Ectodermal cell (in vitro differentiated cells): ENCODE data around the gene PRKCA.

Source experiments
- H3K27ac ChIP-seq: 2 replicates; pipeline ENCODE4 v1.7.0; 2013; ENCODE audit warnings: mild to moderate bottlenecking, low read depth, low read length; ENCODE audit not compliant: insufficient read depth, poor library complexity, severe bottlenecking
- H3K27me3 ChIP-seq: 2 replicates; pipeline ENCODE4 v1.7.0; 2013; ENCODE audit warnings: mild to moderate bottlenecking, low read length; ENCODE audit not compliant: insufficient read depth, control insufficient read depth, poor library complexity, severe bottlenecking
- H3K36me3 ChIP-seq: one replicate; pipeline ENCODE4 v1.7.0; 2013; ENCODE audit warnings: low read length; ENCODE audit not compliant: control insufficient read depth, insufficient read depth
- H3K4me1 ChIP-seq: one replicate; pipeline ENCODE4 v1.7.0; 2013; ENCODE audit warnings: low read length; ENCODE audit not compliant: control insufficient read depth, insufficient read depth
- H3K4me3 ChIP-seq: 2 replicates; pipeline ENCODE4 v1.7.0; 2013; ENCODE audit warnings: low read depth, low read length, control low read depth; ENCODE audit not compliant: insufficient read depth
- H3K9me3 ChIP-seq: 2 replicates; pipeline ENCODE4 v1.7.0; 2013; ENCODE audit warnings: mild to moderate bottlenecking, low read length, moderate library complexity; ENCODE audit not compliant: control insufficient read depth
- WGBS, 2 experiments: methylation state at CpG; one replicate each; pipeline ENCODE4 v1.1.7; 2013; ENCODE audit warnings: missing lambda C conversion rate in 2 of 2; 5-methylcytosine and 5-hydroxymethylcytosine counted together

PRKCA gene

DNA sequence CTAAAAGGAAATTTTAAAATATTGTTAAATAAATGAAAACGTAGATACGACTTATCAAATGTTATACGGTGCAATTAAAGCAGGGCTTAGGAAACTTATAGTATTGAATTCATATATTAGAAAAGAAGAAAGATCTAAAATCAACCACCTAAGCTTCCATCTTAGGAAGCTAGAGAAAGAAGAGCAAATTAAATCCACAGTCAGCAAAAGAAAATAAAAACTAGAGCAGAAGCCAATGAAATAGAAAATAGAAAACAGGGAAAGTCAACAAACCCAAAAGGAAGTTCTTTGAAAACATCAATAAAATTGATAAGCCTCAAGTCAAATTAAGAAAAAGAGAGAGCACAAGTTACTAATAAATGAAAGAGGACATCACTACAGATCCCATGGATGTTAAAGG lies 457.9 kb downstream of the PRKCA start:
- Histone ChIP-seq H3K36me3 (no peaks in the 10 kb centered on the region), H3K27me3 (no peaks in the 10 kb centered on the region), H3K4me1 (no peaks in the 10 kb centered on the region), H3K9me3 (no peaks in the 10 kb centered on the region), H3K27ac (no peak overlapping the region), H3K4me3 (no peak overlapping the region)
- 100% methylated on average over 1 of the region's 3 CpGs; no CpG with 5 or more reads in 1 of the 2 experiments for WGBS, 2 experiments

DNA sequence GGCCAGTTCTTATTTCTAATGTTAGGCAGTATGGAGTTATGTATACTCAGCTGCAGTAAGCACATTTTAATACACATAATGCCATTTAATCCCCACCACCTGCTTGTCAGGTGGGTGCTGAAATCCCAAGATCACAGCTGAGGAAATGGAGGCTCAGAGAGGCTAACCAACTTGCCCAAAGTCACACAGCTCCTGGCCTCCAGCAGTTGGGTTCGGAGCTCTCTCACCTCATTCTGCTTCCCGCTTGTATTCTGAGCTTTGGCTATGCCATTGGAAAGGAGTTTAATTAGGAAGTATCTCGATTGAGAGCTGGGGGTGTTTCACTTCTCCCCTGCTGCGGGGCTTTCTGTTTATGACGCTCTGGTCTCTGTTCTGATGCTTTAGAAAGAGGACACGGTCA lies 459.9 kb downstream of the PRKCA start:
- WGBS, 2 experiments, result 95 to 96% methylated on average over 6 of the region's 6 CpGs
- no peaks in the 10 kb centered on the region for H3K27me3 ChIP-seq
- H3K36me3 ChIP-seq, result no peaks in the 10 kb centered on the region
- H3K4me3 ChIP-seq, result no peak overlapping the region
- no peaks in the 10 kb centered on the region for H3K9me3 ChIP-seq
- H3K4me1 ChIP-seq, result no peaks in the 10 kb centered on the region
- no peak overlapping the region for H3K27ac ChIP-seq

DNA sequence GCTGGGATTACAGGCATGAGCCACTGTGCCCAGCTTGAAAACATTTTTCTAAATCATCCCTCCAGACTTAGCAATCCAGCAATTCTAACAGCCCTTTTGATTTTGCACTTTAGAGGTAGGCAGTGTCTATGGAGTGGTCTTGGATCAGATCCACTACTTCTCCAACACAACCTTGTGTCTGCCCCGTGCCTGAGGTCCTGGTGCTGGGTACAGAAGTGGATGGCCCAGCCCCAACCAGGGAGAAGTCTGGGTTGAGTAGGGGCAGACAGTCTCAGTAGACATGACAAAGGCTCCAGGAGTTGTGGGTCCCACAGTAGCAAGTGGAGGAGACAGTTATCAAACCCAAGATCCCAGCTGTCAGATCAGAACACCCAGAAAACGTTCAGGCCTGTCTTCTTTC lies 460.6 kb downstream of the PRKCA start:
- no peaks in the 10 kb centered on the region for H3K27me3 ChIP-seq
- 89 to 91% methylated on average over 2 of the region's 2 CpGs for WGBS, 2 experiments
- no peak overlapping the region for H3K4me3 ChIP-seq
- H3K9me3 ChIP-seq, result no peaks in the 10 kb centered on the region
- no peaks in the 10 kb centered on the region for H3K36me3 ChIP-seq
- no peak overlapping the region for H3K27ac ChIP-seq
- no peaks in the 10 kb centered on the region for H3K4me1 ChIP-seq

DNA sequence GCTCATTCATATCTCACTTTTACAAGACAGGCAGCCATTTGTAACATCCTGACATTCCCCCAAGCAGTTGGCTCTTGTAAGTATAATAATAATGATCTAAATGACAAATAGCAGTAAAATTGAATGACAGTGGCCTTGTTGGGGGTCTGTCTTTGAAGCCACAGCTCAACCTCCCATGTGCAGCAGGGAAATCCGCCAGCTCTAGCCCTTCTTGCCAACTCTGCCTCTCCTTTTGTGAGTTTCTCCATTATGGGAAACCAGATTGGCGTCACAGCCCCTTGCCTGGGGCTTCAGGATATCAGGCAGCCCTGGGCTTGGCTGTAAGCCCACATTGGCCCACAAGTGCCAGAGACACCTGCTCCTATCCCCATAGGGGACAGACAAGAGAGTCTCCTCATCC lies 462.1 kb downstream of the PRKCA start:
- no peak overlapping the region for H3K4me3 ChIP-seq
- no peaks in the 10 kb centered on the region for H3K9me3 ChIP-seq
- 79 to 81% methylated on average over 2 of the region's 2 CpGs for WGBS, 2 experiments

DNA sequence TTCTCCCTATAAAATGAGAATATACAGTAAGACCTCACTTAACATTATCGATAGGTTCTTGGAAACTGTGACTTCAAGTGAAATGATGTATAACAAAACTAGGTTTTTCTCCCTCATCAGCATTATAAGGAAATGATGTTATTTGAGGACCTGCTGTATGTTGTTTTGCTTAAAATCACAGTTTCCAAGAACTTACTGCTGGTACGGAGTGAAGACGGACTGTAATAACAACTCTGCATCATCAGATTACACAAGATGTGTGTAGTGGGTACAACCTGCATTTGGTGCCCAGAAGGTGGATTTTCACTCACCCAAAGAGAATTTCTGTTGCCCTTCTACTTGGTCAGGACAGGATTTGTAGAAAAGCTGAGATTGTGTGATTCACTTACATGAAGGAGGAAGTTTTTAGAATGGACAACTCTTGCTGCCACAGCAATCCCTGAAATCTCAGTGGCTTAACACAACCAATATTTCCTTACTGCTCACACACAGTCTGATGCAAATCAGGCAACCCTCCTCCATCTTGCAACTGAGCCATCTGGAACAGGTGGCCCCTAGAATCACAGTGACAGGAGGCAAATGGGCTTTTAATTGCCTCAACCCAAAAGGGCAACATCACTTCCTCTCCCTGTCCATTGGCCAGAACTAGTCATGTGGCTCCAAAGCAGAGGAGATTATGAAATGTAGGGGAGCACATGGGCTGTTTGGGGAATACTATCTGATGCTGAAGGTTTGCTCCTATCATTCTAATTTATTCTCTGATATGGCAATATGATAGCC lies 464.9 kb downstream of the PRKCA start:
- WGBS, 2 experiments, result 92 to 97% methylated on average over 2 to 3 of the region's 3 CpGs
- H3K9me3 ChIP-seq, result no peaks in the 10 kb centered on the region
- H3K4me1 ChIP-seq, result no peaks in the 10 kb centered on the region
- no peak overlapping the region for H3K4me3 ChIP-seq
- H3K27me3 ChIP-seq, result no peaks in the 10 kb centered on the region
- H3K27ac ChIP-seq, result no peak overlapping the region
- H3K36me3 ChIP-seq, result no peaks in the 10 kb centered on the region

More for the DNA sequence above, 462.1 kb downstream of the PRKCA start:
- H3K27ac ChIP-seq, result no peak overlapping the region
- H3K36me3 ChIP-seq, result no peaks in the 10 kb centered on the region
- no peaks in the 10 kb centered on the region for H3K27me3 ChIP-seq
- H3K4me1 ChIP-seq, result no peaks in the 10 kb centered on the region

DNA sequence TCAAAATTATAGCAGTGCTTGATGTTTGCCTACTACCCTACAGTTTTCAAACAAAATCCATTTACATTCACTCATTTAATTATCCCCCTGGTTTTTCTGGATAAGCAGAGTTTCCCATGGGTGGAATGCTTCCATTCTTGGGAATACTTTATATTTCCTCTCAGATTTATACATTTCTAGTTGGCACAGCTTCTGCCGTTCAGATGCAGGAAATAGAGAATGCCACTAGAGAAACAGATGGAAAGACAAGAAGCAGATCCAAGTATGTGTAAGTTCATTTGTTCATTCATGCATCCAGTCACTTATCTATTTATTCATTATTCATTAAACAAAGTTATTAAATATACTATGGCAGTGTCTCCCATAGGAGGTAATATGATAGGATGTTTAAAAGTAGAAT lies 467.5 kb downstream of the PRKCA start:
- no peak overlapping the region for H3K4me3 ChIP-seq
- WGBS, 2 experiments, result 95 to 100% methylated on average over 1 of the region's 1 CpG
- no peaks in the 10 kb centered on the region for H3K36me3 ChIP-seq
- no peaks in the 10 kb centered on the region for H3K27me3 ChIP-seq
- no peaks in the 10 kb centered on the region for H3K9me3 ChIP-seq
- no peak overlapping the region for H3K27ac ChIP-seq
- H3K4me1 ChIP-seq, result no peaks in the 10 kb centered on the region

DNA sequence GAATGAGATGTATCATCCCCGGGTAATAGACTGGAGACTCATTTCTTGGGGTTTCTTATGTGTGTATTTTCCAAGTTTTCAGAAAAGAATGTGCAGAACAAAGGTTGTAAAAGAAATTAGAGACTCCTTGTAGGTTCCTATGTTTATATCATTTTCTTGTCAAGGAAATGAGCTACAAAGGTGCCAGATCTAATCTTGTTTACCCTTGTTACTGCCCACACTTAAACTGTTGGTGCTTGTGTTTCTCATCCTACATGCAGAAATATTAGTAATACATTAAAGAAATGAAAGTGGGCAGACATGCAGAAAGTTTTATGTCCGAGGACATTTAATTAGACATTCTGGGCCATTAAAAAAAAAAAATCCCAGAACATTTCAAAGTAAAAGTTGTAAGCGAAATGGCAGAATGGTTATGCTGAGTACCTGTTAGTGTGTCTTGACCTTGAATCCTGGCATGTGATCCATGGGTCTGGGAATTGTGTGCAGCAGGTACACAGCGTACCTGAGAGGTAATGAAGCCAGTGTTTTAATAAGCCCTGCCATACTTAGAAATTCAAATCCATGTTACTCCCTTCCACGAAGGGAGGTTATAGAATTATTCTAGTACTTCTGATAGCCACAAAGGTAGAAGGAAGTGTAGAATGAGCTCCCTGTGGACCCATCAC lies 469.9 kb downstream of the PRKCA start:
- H3K27ac ChIP-seq, result no peak overlapping the region
- no peaks in the 10 kb centered on the region for H3K36me3 ChIP-seq
- H3K9me3 ChIP-seq, result no peaks in the 10 kb centered on the region
- 95% methylated on average over 4 to 5 of the region's 5 CpGs for WGBS, 2 experiments
- no peak overlapping the region for H3K4me3 ChIP-seq
- H3K27me3 ChIP-seq, result no peaks in the 10 kb centered on the region
- peaks cover 8% of the 10 kb centered on the region for H3K4me1 ChIP-seq

DNA sequence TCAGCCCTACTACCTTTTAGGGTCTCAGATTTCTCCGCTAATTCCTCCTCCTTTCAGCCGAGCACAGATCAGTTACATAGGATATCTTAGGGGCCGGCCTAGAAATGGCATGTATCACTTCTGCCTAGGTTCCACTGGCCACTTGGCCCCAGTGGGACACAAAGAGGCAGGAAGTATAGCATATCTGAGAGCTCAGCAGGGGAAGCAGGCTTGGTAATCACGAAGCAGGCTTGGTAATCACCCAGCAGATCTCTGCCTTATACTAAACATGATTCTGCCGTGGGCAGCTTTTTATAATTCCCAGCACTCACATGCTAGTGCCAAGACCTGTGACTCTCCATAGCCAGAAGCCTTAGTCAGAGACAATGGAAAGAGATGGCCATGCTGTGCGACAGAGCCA lies 472.9 kb downstream of the PRKCA start:
- H3K9me3 ChIP-seq, result no peaks in the 10 kb centered on the region
- WGBS, 2 experiments, result 82 to 84% methylated on average over 6 of the region's 6 CpGs
- peaks cover 26% of the 10 kb centered on the region for H3K4me1 ChIP-seq
- H3K4me3 ChIP-seq, result no peak overlapping the region
- no peaks in the 10 kb centered on the region for H3K27me3 ChIP-seq
- H3K27ac ChIP-seq, result no peak overlapping the region
- no peaks in the 10 kb centered on the region for H3K36me3 ChIP-seq

DNA sequence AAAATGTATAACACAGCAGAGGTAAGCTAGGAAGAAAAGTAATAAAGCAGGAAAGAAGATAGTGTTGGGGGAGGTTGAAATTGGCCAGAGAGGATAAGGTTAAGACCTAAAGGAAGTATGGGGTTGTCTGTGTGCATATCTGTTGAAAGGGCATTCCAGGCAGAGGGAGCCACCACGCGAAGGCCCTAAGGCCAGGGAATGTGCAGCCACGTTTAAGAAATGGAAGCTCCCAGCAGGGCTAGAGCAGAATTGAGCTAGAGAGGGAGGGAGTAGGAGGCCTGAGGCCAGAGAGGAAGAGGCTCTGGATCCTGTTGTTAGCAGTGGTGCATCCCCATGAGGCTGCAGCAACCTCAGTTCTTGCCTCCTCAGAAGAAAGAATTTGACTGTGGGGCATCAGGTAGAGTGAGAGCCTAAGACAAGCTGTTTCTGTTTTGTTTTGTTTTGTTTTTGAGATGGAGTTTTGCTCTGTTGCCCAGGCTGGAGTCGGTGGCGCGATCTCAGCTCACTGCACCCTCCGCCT lies 473.5 kb downstream of the PRKCA start:
- no peaks in the 10 kb centered on the region for H3K9me3 ChIP-seq
- WGBS, 2 experiments, result 78% methylated on average over 7 of the region's 7 CpGs
- no peak overlapping the region for H3K27ac ChIP-seq
- H3K36me3 ChIP-seq, result no peaks in the 10 kb centered on the region
- no peak overlapping the region for H3K4me3 ChIP-seq
- H3K27me3 ChIP-seq, result no peaks in the 10 kb centered on the region
- H3K4me1 ChIP-seq, result peaks cover 26% of the 10 kb centered on the region

DNA sequence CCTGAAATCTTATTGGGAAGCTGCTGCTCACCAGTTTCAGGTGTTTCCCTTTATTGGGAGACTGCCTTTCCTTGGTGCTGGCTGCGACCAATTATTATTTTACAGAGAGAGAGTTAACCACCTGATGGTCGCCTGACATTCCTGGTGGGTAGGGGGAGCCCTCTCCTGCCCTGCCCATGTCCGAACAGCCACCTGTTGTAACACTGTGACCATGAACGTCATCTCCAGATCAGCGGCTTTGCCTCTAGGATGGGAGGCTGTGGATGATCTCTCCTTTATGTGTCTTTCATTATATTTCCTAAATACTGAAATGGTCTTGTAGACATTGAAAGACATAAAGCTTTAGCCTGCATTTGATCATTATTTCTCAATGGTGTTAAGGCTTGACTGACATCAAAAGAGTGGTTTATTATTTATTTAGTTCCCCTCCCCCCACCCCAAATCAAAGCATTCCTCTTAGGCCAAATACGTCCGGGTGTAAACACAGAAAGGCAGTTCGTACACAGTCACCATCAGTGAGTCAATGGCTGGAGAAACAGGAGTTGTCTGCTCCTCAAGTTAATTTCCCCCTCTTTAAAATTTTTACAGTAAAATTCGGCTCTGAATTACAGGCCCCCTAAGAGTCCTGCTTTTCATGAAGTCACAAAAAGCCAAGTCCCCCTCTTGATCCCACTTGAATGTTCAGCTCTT lies 474.7 kb downstream of the PRKCA start:
- Histone ChIP-seq H3K27me3 (no peaks in the 10 kb centered on the region), H3K9me3 (no peaks in the 10 kb centered on the region), H3K27ac (peak overlapping the region; percentile 23), H3K4me1 (peaks cover 26% of the 10 kb centered on the region), H3K36me3 (no peaks in the 10 kb centered on the region), H3K4me3 (no peak overlapping the region)
- 65 to 66% methylated on average over 8 to 9 of the region's 9 CpGs for WGBS, 2 experiments
